BLaER1 (cell line): ENCODE measurements around the gene TMEM169.
A peak's percentile ranks its signal among the peaks of the same experiment; 100 is the strongest.

Experiments used
- H3K27ac ChIP-seq: shearing (Covaris generic); formaldehyde crosslinking; 2 replicates; pipeline ENCODE4 v1.8.1; 2022
- H3K27me3 ChIP-seq: shearing (Covaris generic); formaldehyde crosslinking; 2 replicates; pipeline ENCODE4 v1.8.1; 2022
- H3K36me3 ChIP-seq: shearing (Covaris generic); formaldehyde crosslinking; 2 replicates; pipeline ENCODE4 v1.8.1; 2022
- H3K4me1 ChIP-seq: shearing (Covaris generic); formaldehyde crosslinking; 2 replicates; pipeline ENCODE4 v1.8.1; 2022
- H3K4me2 ChIP-seq: shearing (Covaris generic); formaldehyde crosslinking; 2 replicates; pipeline ENCODE4 v1.8.1; 2022
- H3K4me3 ChIP-seq: shearing (Covaris generic); formaldehyde crosslinking; 2 replicates; pipeline ENCODE4 v1.8.1; 2022
- H3K9ac ChIP-seq: shearing (Covaris generic); formaldehyde crosslinking; 2 replicates; pipeline ENCODE4 v1.8.1; 2022
- H3K9me3 ChIP-seq: shearing (Covaris generic); formaldehyde crosslinking; 2 replicates; pipeline ENCODE4 v1.8.1; 2022
- H4K20me1 ChIP-seq: shearing (Covaris generic); formaldehyde crosslinking; 2 replicates; pipeline ENCODE4 v1.8.1; 2022
- Cebpa-rat ChIP-seq: shearing (Covaris generic); IDR thresholded peaks from 2 replicates; pipeline ENCODE4 v1.8.1; 2022

TMEM169 gene

DNA sequence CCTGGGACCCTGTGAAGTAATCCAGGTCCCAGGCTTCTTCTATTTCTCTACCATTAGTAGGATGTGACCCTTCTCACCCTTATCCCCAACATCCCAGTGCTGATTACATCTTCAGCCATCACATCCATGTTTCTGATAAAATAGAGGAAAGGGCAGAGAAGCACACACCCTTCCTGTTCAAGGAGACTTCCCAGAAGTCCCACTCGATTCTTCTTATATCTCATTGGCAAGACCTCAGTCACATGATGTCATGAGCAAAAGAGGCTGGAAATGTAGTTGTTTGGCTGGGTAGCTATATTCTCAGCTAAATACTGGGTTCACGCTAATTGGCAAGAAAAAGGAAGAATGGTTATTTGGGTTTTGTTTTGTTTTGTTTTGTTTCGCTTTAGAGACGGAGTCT, 19.4 kb downstream of the TMEM169 start:
- Histone ChIP-seq H3K27me3 (no peaks in the 10 kb centered on the region), H3K4me3 (no peak overlapping the region), H3K27ac (no peak overlapping the region), H4K20me1 (no peaks in the 10 kb centered on the region), H3K4me2 (no peak overlapping the region), H3K36me3 (no peaks in the 10 kb centered on the region), H3K4me1 (no peaks in the 10 kb centered on the region), H3K9me3 (no peaks in the 10 kb centered on the region), H3K9ac (no peak overlapping the region)
- TF ChIP-seq Cebpa-rat: no peak

- Histone ChIP-seq H3K4me1 (peaks cover 1% of the 10 kb centered on the region; the same call in 1 of the 2 replicates), H3K4me2 (no peak overlapping the region), H3K4me3 (no peak overlapping the region), H3K9ac (no peak overlapping the region), H3K27ac (no peak overlapping the region), H3K27me3 (no peaks in the 10 kb centered on the region), H3K36me3 (no peaks in the 10 kb centered on the region), H4K20me1 (no peaks in the 10 kb centered on the region), H3K9me3 (no peaks in the 10 kb centered on the region)
- TF ChIP-seq Cebpa-rat: no peak
Observed at GRCh38 chr2:216103213-216103612, 21.5 kb downstream of the TMEM169 start.

GRCh38 chr2:216104691-216105090, 23.0 kb downstream of the TMEM169 start:
- no peaks in the 10 kb centered on the region for H3K9me3 ChIP-seq

DNA sequence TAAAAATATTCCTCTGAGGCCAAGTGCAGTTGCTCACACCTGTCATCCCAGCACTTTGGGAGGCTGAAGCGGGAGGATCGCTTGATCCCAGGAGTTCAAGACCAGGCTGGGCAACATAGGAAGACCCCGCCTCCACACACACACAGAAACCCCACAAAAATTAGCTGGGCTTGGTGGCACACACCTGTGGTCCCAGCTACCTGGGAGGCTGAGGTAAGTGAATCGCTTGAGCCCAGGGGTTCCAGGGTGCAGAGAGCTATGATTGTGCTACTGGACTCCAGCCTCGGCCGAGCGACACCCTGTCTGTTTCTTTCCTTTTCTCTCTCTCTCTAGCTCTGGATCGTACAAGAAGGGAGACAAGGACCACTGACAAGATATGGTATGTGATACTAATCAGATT, 25.6 kb downstream of the TMEM169 start:
- no peak overlapping the region for H3K9ac ChIP-seq
- TF ChIP-seq Cebpa-rat: no peak
- no peaks in the 10 kb centered on the region for H3K27me3 ChIP-seq
- H3K4me3 ChIP-seq: no peak overlapping the region
- H3K4me2 ChIP-seq: no peak overlapping the region
- H3K9me3 ChIP-seq: no peaks in the 10 kb centered on the region
- H3K27ac ChIP-seq: no peak overlapping the region
- H3K36me3 ChIP-seq: peaks cover 20% of the 10 kb centered on the region
- peaks cover 22% of the 10 kb centered on the region for H4K20me1 ChIP-seq
- peaks cover 26% of the 10 kb centered on the region for H3K4me1 ChIP-seq

More at GRCh38 chr2:216104691-216105090, 23.0 kb downstream of the TMEM169 start:
- H4K20me1 ChIP-seq: no peaks in the 10 kb centered on the region
- no peak overlapping the region for H3K27ac ChIP-seq
- H3K4me2 ChIP-seq: no peak overlapping the region
- H3K27me3 ChIP-seq: no peaks in the 10 kb centered on the region
- no peaks in the 10 kb centered on the region for H3K36me3 ChIP-seq
- no peak overlapping the region for H3K4me3 ChIP-seq
- H3K4me1 ChIP-seq: peaks cover 6% of the 10 kb centered on the region
- no peak overlapping the region for H3K9ac ChIP-seq
- TF ChIP-seq Cebpa-rat: no peak

- no peak for TF ChIP-seq Cebpa-rat
- Histone ChIP-seq H4K20me1 (peaks cover 26% of the 10 kb centered on the region), H3K27me3 (no peaks in the 10 kb centered on the region), H3K4me1 (peaks cover 30% of the 10 kb centered on the region), H3K9ac (no peak overlapping the region), H3K36me3 (peaks cover 25% of the 10 kb centered on the region), H3K27ac (no peak overlapping the region), H3K4me2 (no peak overlapping the region), H3K9me3 (no peaks in the 10 kb centered on the region), H3K4me3 (no peak overlapping the region)
Observed at GRCh38 chr2:216107760-216108159, 26.0 kb downstream of the TMEM169 start.

DNA sequence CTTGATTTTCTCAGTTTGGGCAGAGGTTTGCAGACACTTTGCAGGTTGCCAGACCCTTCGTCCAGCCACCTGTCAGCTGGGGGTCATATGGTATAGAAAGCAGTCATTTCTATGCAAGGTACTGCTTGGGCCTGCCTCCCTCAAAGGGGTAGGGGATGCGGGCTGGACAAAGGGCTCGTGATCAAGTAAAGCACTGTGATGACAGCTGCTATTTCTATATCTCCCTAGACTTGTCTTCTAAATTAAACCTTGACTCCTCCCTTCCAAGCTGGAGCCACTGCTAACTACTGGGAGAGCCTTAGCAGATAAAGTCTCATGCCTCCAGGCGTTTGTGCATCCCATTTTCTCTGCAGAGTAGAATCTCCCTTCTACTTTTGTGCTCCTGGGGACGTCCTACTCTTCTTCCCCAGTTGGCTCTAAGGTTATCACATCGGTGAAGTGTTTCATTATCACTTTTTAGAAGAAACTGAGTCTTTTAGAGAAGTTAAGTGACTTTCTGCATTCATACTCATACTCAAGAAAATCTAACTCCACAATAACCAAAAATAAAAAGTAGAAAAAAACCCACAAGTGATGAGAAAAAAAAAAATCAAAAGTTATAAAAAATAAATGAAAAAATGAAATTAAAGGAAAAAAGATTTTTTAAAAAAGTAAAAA, 26.7 kb downstream of the TMEM169 start:
- Histone ChIP-seq H3K4me1 (peaks cover 37% of the 10 kb centered on the region), H3K9me3 (no peaks in the 10 kb centered on the region), H3K4me2 (peak overlapping the region; percentile 69), H3K36me3 (peaks cover 31% of the 10 kb centered on the region), H4K20me1 (peaks cover 33% of the 10 kb centered on the region), H3K27ac (peak overlapping the region; percentile 99), H3K27me3 (no peaks in the 10 kb centered on the region), H3K9ac (peak overlapping the region; percentile 99), H3K4me3 (peak overlapping the region; percentile 89)
- TF ChIP-seq Cebpa-rat: no peak

GRCh38 chr2:216108967-216109921, 27.5 kb downstream of the TMEM169 start, which contains the start of gene XRCC5:
XRCC5 (plus strand) TSS chr2:216109348; CDS start chr2:216109437, 89 bp downstream.
- Histone ChIP-seq H3K27ac (peak within 1 kb of the TSS; percentile 99), H3K4me1 (peaks cover 45% of the 10 kb centered on the region), H4K20me1 (peaks cover 41% of the 10 kb centered on the region), H3K9me3 (no peaks in the 10 kb centered on the region), H3K9ac (peak within 1 kb of the TSS; percentile 99), H3K4me2 (peak within 1 kb of the TSS; percentile 84), H3K27me3 (no peaks in the 10 kb centered on the region), H3K4me3 (peak within 1 kb of the TSS; percentile 89), H3K36me3 (peaks cover 39% of the 10 kb centered on the region)
- peak; percentile 96 for TF ChIP-seq Cebpa-rat

- peak overlapping the region; percentile 89 for H3K4me3 ChIP-seq
- peaks cover 43% of the 10 kb centered on the region for H4K20me1 ChIP-seq
- H3K9me3 ChIP-seq: no peaks in the 10 kb centered on the region
- H3K36me3 ChIP-seq: peaks cover 43% of the 10 kb centered on the region
- no peak for TF ChIP-seq Cebpa-rat
- H3K9ac ChIP-seq: peak overlapping the region; percentile 99
- no peaks in the 10 kb centered on the region for H3K27me3 ChIP-seq
- peak overlapping the region; percentile 99 for H3K27ac ChIP-seq
- H3K4me1 ChIP-seq: peaks cover 49% of the 10 kb centered on the region
- H3K4me2 ChIP-seq: peak overlapping the region; percentile 84
Observed at GRCh38 chr2:216109962-216110614, 28.4 kb downstream of the TMEM169 start.

GRCh38 chr2:216110620-216111019, 28.9 kb downstream of the TMEM169 start:
- H3K4me3 ChIP-seq: peak overlapping the region; percentile 89
- peaks cover 54% of the 10 kb centered on the region for H3K4me1 ChIP-seq
- TF ChIP-seq Cebpa-rat: no peak
- H4K20me1 ChIP-seq: peaks cover 43% of the 10 kb centered on the region
- peak overlapping the region; percentile 99 for H3K9ac ChIP-seq
- peak overlapping the region; percentile 84 for H3K4me2 ChIP-seq
- H3K27me3 ChIP-seq: no peaks in the 10 kb centered on the region
- H3K9me3 ChIP-seq: no peaks in the 10 kb centered on the region
- peak overlapping the region; percentile 99 for H3K27ac ChIP-seq
- H3K36me3 ChIP-seq: peaks cover 43% of the 10 kb centered on the region
